ENCODE results near the gene NAT16. TPM values are rescaled to one million over a fixed set of nuclear protein-coding genes. Genes with fewer than 3 reads are reported as not detected.

NAT16 gene
- total and polyA plus RNA-seq, 9 of the 15 experiments (the other 6 are each of a cell fraction or from before 2014, with no cell fraction given): 0.04 TPM; not detected in 8

GRCh38 chr7:101165075-101165957, 14.8 kb downstream of the NAT16 start, which contains the start of gene VGF (continued):
- TF ChIP-seq TOE1 (IDR thresholded peaks at IDR 0.05; ENCODE audit: borderline replicate concordance): peak; percentile 96
- TF ChIP-seq TOE1 (CRISPR knock-in tag; IDR thresholded peaks at IDR 0.05; ENCODE audit: borderline replicate concordance, low read depth): peak; percentile 97; the same call in 1 of the 2 replicates
- no peak for TF ChIP-seq OTX1 (CRISPR knock-in tag; IDR thresholded peaks at IDR 0.05)
- TF ChIP-seq SMARCB1 (IDR thresholded peaks at IDR 0.05; ENCODE audit: insufficient read length, low read depth): no peak
- TF ChIP-seq CEBPZ (IDR thresholded peaks at IDR 0.05; ENCODE audit: borderline replicate concordance, low read depth, low read length): no peak
- TF ChIP-seq ZNF764 (CRISPR knock-in tag; IDR thresholded peaks at IDR 0.05; ENCODE audit: low read depth): no peak
- TF ChIP-seq SOX6 (IDR thresholded peaks at IDR 0.05): peak; percentile 21; the same call in 1 of the 2 replicates
- TF ChIP-seq HOXB6 (CRISPR knock-in tag; IDR thresholded peaks at IDR 0.05; ENCODE audit: borderline replicate concordance): no peak
- no peak for TF ChIP-seq GABPB2 (CRISPR knock-in tag; conservative IDR thresholded peaks at IDR 0.05)
- no peak for TF ChIP-seq ZFPM2 (CRISPR knock-in tag; IDR thresholded peaks at IDR 0.05)
- peak; percentile 91 for TF ChIP-seq ETS1 (conservative IDR thresholded peaks at IDR 0.05; ENCODE audit: control insufficient read depth, low read depth, low read length)
- TF ChIP-seq FOXA1 (IDR thresholded peaks at IDR 0.05; ENCODE audit: borderline replicate concordance): no peak
- TF ChIP-seq LEF1 (IDR thresholded peaks at IDR 0.05): no peak
- TF ChIP-seq MXI1 (IDR thresholded peaks at IDR 0.05; ENCODE audit: low read depth, low read length): peak; percentile 90
- TF ChIP-seq SMAD4 (CRISPR knock-in tag; conservative IDR thresholded peaks at IDR 0.05): peak; percentile 80; the same call in 1 of the 2 replicates
- no peak for TF ChIP-seq ZNF384 (IDR thresholded peaks at IDR 0.05; ENCODE audit: low read depth, low read length)
- peak; percentile 68; the same call in 1 of the 2 replicates for TF ChIP-seq ZNF583 (CRISPR knock-in tag; IDR thresholded peaks at IDR 0.05)
- TF ChIP-seq CBX8 (IDR thresholded peaks at IDR 0.05; ENCODE audit: borderline replicate concordance, extremely low read depth, low read depth, low read length, poor library complexity, severe bottlenecking): no peak
- TF ChIP-seq ATF7 (IDR thresholded peaks at IDR 0.05): peak; percentile 98
- TF ChIP-seq ZNF444 (CRISPR knock-in tag; IDR thresholded peaks at IDR 0.05): no peak
- TF ChIP-seq ILK (tag; IDR thresholded peaks at IDR 0.05; ENCODE audit: borderline replicate concordance, low read depth): no peak
- TF ChIP-seq FOXJ2 (tag; IDR thresholded peaks at IDR 0.05): peak; percentile 70
- TF ChIP-seq SRF (CRISPR knock-in tag; IDR thresholded peaks at IDR 0.05): peak in 1 of 2 experiments; percentile 96; a peak in 2 of 4 replicates
- peak; percentile 84 for TF ChIP-seq CBFA2T2 (conservative IDR thresholded peaks at IDR 0.05)
- no peak for TF ChIP-seq ZNF75A (CRISPR knock-in tag; IDR thresholded peaks at IDR 0.05)
